HepG2 (cell line): ENCODE data around the gene ZSCAN31. TPM values are rescaled to one million over a fixed set of nuclear protein-coding genes. Genes with fewer than 3 reads are reported as not detected.

Source experiments
- ARID2 ChIP-seq: sonication (generic); formaldehyde crosslinking; IDR thresholded peaks from 2 replicates; pipeline ENCODE4 v1.8.1; 2022; ENCODE audit warnings: mild to moderate bottlenecking, missing genetic modification reagents, borderline replicate concordance
- BCL3 ChIP-seq: sonication (generic); formaldehyde crosslinking; IDR thresholded peaks from 2 replicates; pipeline ENCODE4 v1.5.1; 2020; ENCODE audit warnings: mild to moderate bottlenecking, missing genetic modification reagents, moderate library complexity
- BCL6 ChIP-seq: IDR thresholded peaks from 2 replicates; pipeline ENCODE4 v1.6.1; 2016; ENCODE audit warnings: missing genetic modification reagents, missing compliant biosample characterization
- ELF4 ChIP-seq: sonication (generic); formaldehyde crosslinking; IDR thresholded peaks from 2 replicates; pipeline ENCODE4 v1.5.0; 2020; ENCODE audit warnings: missing genetic modification reagents, mild to moderate bottlenecking, moderate library complexity, borderline replicate concordance
- HNF4G ChIP-seq, 2 experiments: sonication (generic) in 1 of 2; formaldehyde crosslinking in 1 of 2; IDR thresholded peaks; 2 replicates each; pipeline versions ENCODE4 v1.4.0 to v1.6.1; 2011 to 2020; ENCODE audit warnings: borderline replicate concordance in 2 of 2, low read depth in 2 of 2, mild to moderate bottlenecking in 2 of 2, low read length in 1 of 2, missing genetic modification reagents in 1 of 2, moderate library complexity in 1 of 2
- HNRNPLL ChIP-seq: fragments of 200-400 bp; formaldehyde crosslinking; IDR thresholded peaks from 2 replicates; pipeline ENCODE4 v1.6.1; 2017; ENCODE audit warnings: mild to moderate bottlenecking, low read depth, low read length; ENCODE audit not compliant: poor library complexity, severe bottlenecking
- JDP2 ChIP-seq: sonication (generic); formaldehyde crosslinking; IDR thresholded peaks from 2 replicates; pipeline ENCODE4 v1.8.1; 2022; ENCODE audit warnings: missing genetic modification reagents, borderline replicate concordance
- MAZ ChIP-seq, 2 experiments: sonication (generic) in 1 of 2; formaldehyde crosslinking in 1 of 2; IDR thresholded peaks; 2 replicates each; pipeline versions ENCODE4 v1.5.0 to v1.6.1; 2012 to 2020; ENCODE audit warnings: low read depth in 2 of 2, mild to moderate bottlenecking in 2 of 2, borderline replicate concordance in 1 of 2, improper control_type of control experiment in 1 of 2, low read length in 1 of 2, missing genetic modification reagents in 1 of 2, moderate library complexity in 1 of 2
- MTERF4 ChIP-seq: sonication (generic); formaldehyde crosslinking; IDR thresholded peaks from 2 replicates; pipeline ENCODE4 v1.8.0; 2023; ENCODE audit warnings: mild to moderate bottlenecking, missing genetic modification reagents
- SP2 ChIP-seq: sonication (generic); formaldehyde crosslinking; IDR thresholded peaks from 2 replicates; pipeline ENCODE4 v1.5.1; 2020; ENCODE audit warnings: mild to moderate bottlenecking, missing genetic modification reagents
- SRSF1 ChIP-seq: fragments of 200-400 bp; formaldehyde crosslinking; optimal IDR thresholded peaks from 2 replicates; pipeline ENCODE3; 2017; ENCODE audit warnings: mild to moderate bottlenecking, low read depth, low read length, moderate library complexity
- ZNF207 ChIP-seq: fragments of 450-650 bp; IDR thresholded peaks from 2 replicates; pipeline ENCODE4 v1.6.1; 2016; ENCODE audit warnings: antibody characterized with exemption, borderline replicate concordance
- ZNF251 ChIP-seq: sonication (generic); formaldehyde crosslinking; IDR thresholded peaks from 2 replicates; pipeline ENCODE4 v1.9.0; 2021; ENCODE audit warnings: mild to moderate bottlenecking, missing genetic modification reagents
- ZNF333 ChIP-seq: sonication (generic); formaldehyde crosslinking; IDR thresholded peaks from 2 replicates; pipeline ENCODE4 v1.4.0; 2020; ENCODE audit warnings: mild to moderate bottlenecking, missing genetic modification reagents, borderline replicate concordance
- ZNF335 ChIP-seq: sonication (generic); formaldehyde crosslinking; IDR thresholded peaks from 2 replicates; pipeline ENCODE4 v1.4.0; 2020; ENCODE audit warnings: missing genetic modification reagents
- ZNF670 ChIP-seq: sonication (generic); formaldehyde crosslinking; IDR thresholded peaks from 2 replicates; pipeline ENCODE4 v1.8.0; 2022; ENCODE audit warnings: mild to moderate bottlenecking, missing genetic modification reagents, borderline replicate concordance
- ZNF770 ChIP-seq: sonication (generic); formaldehyde crosslinking; IDR thresholded peaks from 2 replicates; pipeline ENCODE4 v1.5.0; 2020; ENCODE audit warnings: mild to moderate bottlenecking, missing genetic modification reagents
- ZNF841 ChIP-seq: sonication (generic); formaldehyde crosslinking; IDR thresholded peaks from 2 replicates; pipeline ENCODE4 v1.8.1; 2023; ENCODE audit warnings: missing genetic modification reagents, borderline replicate concordance
- ZUFSP ChIP-seq: sonication (generic); formaldehyde crosslinking; IDR thresholded peaks from 2 replicates; pipeline ENCODE4 v1.9.0; 2021; ENCODE audit warnings: missing genetic modification reagents, mild to moderate bottlenecking, borderline replicate concordance
- polyA plus RNA-seq, 8 experiments: library from polyadenylated mRNA; depleted of rRNA in 3 of 8; stranded (reverse) in 7 of 8; unstranded in 1 of 8; fragments of >200 nt; fragmentation: Illumina TruSeq in 4 of 8; extraction: Trizol in 4 of 8; gene quantifications; 2 replicates each; pipeline versions ENCODE4 v1.2.1 to v1.2.3, GENCODE V29; 2011 to 2016; ENCODE audit warnings: low read depth in 4 of 8, missing spikeins in 1 of 8, mixed read lengths in 1 of 8; ENCODE audit not compliant: insufficient read depth in 1 of 8
- total RNA-seq, 5 experiments: library from RNA; depleted of rRNA; stranded (reverse); fragments of >200 nt; fragmentation: Illumina TruSeq; extraction: Trizol; gene quantifications; 2 replicates each; pipeline ENCODE4 v1.2.3, GENCODE V29; 2016; ENCODE audit warnings: low read depth in 1 of 5

Gene ZSCAN31
- total and polyA plus RNA-seq, 2 of the 13 experiments (the other 11 are each of a cell fraction or from before 2014, with no cell fraction given): 5.3 to 6.2 TPM

GRCh38 chr6:28281288-28282064, 54.5 kb downstream of the ZSCAN31 start, which contains the start of gene PGBD1 (continued):
- TF ChIP-seq HNF4G (IDR thresholded peaks at IDR 0.05; ENCODE audit: borderline replicate concordance, low read depth, low read length): no peak
- TF ChIP-seq HNF4G (CRISPR knock-in tag; IDR thresholded peaks at IDR 0.05; ENCODE audit: borderline replicate concordance, low read depth): no peak
- peak; percentile 82; the same call in 1 of the 2 replicates for TF ChIP-seq ARID2
- TF ChIP-seq ZNF207: no peak
- peak; percentile 98 for TF ChIP-seq HNRNPLL
- TF ChIP-seq ZNF333: 0 out of 2 replicates have a peak, but pooled peaks have one; percentile 58
- TF ChIP-seq ZUFSP (CRISPR knock-in tag): no peak
- no peak for TF ChIP-seq MAZ (IDR thresholded peaks at IDR 0.05; ENCODE audit: borderline replicate concordance, low read depth, low read length)
- peak; percentile 86 for TF ChIP-seq MAZ (CRISPR knock-in tag; IDR thresholded peaks at IDR 0.05; ENCODE audit: low read depth)
- TF ChIP-seq SP2: no peak
- no peak for TF ChIP-seq JDP2 (CRISPR knock-in tag)
- TF ChIP-seq ZNF841 (CRISPR knock-in tag): no peak
- TF ChIP-seq ZNF770: no peak
- 0 out of 2 replicates have a peak, but pooled peaks have one; percentile 34 for TF ChIP-seq ELF4 (CRISPR knock-in tag)
- no peak for TF ChIP-seq BCL3 (CRISPR knock-in tag)
- peak; percentile 85 for TF ChIP-seq ZNF335 (CRISPR knock-in tag)
- no peak for TF ChIP-seq MTERF4 (CRISPR knock-in tag)
- TF ChIP-seq ZNF251 (CRISPR knock-in tag): no peak
- no peak; the same call in 1 of the 2 replicates for TF ChIP-seq BCL6 (CRISPR knock-in tag)
- TF ChIP-seq ZNF670 (CRISPR knock-in tag): 0 out of 2 replicates have a peak, but pooled peaks have one; percentile 15
- TF ChIP-seq SRSF1: peak; percentile 64
